GM12892 (cell line): ENCODE results near the gene SCPEP1.
A peak's percentile ranks its signal among the peaks of the same experiment; 100 is the strongest.

ENCODE experiments used
- POLR2A ChIP-seq: IDR thresholded peaks from 2 replicates; pipeline ENCODE4 v1.6.1; 2011; ENCODE audit warnings: low read depth, low read length, control low read depth
- POLR2AphosphoS5 ChIP-seq: IDR thresholded peaks from 2 replicates; pipeline ENCODE4 v1.6.1; 2011; ENCODE audit warnings: low read depth, low read length, control low read depth
- TAF1 ChIP-seq: IDR thresholded peaks from 2 replicates; pipeline ENCODE4 v1.6.1; 2011; ENCODE audit warnings: low read depth, mild to moderate bottlenecking, control low read depth, low read length, borderline replicate concordance

GRCh38 chr17:56960596-56961538 lies 17.1 kb upstream of the SCPEP1 start, which contains the start of gene COIL:
- peak; percentile 88 for TF ChIP-seq POLR2AphosphoS5
- TF ChIP-seq POLR2A, result peak; percentile 83
- peak; percentile 63; the same call in 1 of the 2 replicates for TF ChIP-seq TAF1
